GM10266 (cell line): ENCODE results near the gene GCLC.

Source experiments
- DNase-seq: peaks from one replicate; pipeline ENCODE4 v3.0.0; 2012; ENCODE audit errors: extremely low spot score
- CTCF ChIP-seq: IDR thresholded peaks from 2 replicates; pipeline ENCODE4 v1.5.1; 2012; ENCODE audit warnings: mild to moderate bottlenecking, low read depth; ENCODE audit not compliant: control insufficient read depth, insufficient read depth; ENCODE audit errors: missing control alignments

The GCLC gene

GRCh38 chr6:53497905-53498304, 47.0 kb downstream of the GCLC start:
- DNase-seq: no peak
- TF ChIP-seq CTCF: no peak

- no peak for DNase-seq
- no peak for TF ChIP-seq CTCF
These were observed 48.0 kb downstream of the GCLC start for GRCh38 chr6:53496797-53497375.

DNA sequence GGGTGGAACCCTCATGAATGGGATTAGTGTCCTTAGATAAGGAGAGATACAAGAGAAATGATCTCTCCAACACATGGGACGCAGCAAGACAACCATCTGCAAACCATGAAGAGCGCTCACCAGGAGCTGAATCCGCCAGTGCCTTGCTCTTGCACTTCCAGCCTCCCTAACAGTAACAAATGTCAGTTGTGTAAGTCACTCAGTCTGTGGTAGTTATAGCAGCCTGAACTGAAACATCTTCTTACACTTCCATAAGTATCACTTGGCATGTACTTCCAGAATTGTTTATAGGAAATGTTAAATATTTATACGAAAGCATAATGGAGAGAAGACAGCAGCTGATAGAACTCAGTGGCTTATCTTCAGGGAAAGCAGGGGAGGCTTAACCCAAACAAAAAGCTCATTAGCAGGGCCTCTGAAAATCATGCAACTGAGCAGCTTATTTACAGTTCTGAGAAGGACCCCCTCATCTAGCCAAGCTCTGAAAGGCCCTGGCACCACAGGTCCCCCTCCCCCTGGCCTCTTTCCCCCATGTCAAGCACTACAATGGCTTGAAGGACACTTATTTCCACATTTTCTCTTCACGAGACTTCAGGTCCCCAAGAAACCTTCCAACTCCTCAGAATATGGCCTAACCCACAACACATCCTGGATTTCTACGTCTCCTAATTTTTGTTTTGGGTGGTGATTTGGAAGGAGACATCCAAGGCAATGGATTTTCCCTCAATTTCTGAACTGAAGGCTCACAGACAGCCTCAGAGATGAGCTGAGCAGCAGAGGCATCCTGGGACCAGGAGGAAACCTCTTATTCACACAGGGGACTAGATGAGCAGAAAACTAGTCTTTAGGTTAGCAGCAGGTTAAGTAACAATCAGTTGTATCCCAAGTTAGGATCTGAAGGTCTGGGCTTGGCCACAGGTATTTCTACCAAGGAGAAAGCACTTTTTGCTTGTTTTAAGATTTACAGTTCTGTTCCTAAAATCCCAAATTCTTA, 49.1 kb downstream of the GCLC start:
- no peak for DNase-seq
- TF ChIP-seq CTCF: no peak

GRCh38 chr6:53494076-53494475, 50.8 kb downstream of the GCLC start:
- no peak for DNase-seq
- TF ChIP-seq CTCF: no peak

DNA sequence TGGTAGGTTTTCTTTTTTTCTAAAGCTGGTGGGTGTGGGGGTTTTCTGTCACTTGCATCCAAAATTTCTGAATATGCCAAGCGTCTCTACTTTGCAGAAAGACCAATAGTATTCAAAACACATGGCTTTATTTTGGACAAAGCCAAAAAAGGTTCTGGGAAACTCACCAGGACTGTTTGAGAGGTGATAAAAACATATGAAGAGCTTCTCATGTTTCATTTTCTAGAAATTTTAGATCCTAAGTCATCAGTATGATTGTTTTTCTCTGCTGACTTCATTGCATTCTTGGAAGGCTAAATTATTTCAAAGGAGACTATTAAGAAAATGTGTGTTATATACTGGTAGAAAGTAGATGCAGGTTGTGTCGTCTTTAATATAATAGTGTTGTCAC, 51.3 kb downstream of the GCLC start:
- TF ChIP-seq CTCF: no peak
- DNase-seq: no peak

GRCh38 chr6:53492860-53493634, 51.9 kb downstream of the GCLC start:
- DNase-seq: peak; percentile 30
- TF ChIP-seq CTCF: peak; percentile 53
